CD4-positive, alpha-beta T cell treated with Interleukin-4 for 4 hours (primary cell): ENCODE measurements around the gene MORN1.

Source experiments
- DNase-seq: peaks from one replicate; pipeline ENCODE4 v3.0.0-alpha.2; 2020

The MORN1 gene

DNA sequence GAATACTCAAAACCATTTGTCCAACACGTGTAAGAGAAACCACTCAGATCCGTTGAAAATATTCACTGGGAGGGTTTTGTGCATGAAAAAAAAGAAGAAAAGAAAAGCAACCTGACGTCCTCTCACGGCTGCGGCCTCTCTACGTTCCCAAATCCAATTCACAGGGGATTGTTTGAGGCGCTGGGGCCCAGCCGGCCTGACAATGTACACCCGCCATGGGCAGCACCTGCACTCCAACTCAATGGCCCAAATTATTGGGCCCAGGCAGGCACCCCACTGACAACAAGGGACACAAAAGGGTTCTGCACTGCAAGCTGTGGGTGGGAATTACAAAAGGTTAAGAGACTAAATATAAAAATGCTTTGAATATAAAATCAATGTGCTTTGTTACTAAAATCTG is 41.5 kb downstream of the MORN1 start:
- no peak for DNase-seq

DNA sequence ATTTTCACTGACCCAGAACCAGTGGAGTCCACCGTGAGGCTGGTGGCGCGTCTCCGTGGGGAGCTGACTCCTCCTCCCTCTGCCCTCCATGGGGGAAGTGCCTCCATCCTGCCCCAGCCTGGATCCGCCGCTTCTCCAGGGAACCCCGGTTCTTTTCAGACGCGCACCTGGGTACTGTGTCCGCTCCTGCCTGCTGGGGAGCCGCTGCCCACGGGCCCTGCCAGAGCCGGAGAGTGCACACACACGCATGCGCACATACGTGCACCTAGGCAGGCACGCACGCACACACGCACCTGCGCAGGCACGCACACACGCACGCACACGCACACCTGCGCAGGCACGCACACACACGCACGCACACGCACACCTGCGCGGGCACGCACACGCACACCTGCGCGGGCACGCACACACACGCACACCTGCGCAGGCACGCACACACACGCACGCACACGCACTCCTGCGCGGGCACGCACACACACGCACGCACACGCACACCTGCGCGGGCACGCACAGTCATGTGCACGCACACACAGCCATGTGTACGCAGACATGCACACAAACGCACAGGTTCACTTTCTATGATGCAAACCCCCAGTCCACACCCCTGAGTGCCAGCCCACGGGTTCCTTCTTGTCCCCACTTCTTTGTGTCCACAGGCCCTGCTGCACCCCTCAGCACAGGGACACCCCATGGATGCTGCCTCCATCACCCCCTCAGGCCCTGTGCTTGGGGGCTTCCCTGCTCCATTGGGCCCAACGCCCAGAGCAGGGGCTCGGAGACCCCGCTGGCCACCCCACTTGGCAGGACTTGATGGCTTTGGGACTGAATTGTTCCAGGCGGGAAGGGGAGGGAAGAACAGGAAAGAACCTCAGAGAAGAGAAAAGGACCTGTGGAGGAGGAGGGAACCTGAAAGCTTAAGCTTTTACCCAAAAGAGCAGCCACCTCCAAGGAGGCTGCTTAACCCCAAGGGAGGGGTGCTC is 42.7 kb downstream of the MORN1 start:
- DNase-seq = no peak

DNA sequence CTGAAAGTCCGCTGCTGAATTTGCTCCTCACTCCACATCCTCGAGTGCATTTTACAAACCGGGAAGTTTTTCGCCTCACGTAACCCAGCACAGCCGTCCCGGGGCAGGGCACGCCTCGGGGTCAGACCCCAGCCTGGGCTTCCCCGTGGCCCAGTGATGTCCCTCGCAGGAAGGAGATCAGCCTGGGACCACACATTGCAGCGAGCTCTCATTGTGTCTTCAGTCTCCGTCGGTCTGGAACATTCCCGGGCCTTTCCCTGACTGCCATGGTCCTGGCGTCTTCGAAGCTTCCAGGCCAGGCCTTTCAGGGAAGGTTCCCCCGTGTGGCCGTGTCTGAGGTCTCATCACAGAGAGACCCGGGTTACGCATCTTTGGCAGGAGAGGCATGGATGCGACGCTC is 43.5 kb downstream of the MORN1 start:
- no peak for DNase-seq

GRCh38 chr1:2347409-2347785 is 44.0 kb downstream of the MORN1 start:
- no peak for DNase-seq

- no peak for DNase-seq
Observed at GRCh38 chr1:2346691-2347408, 44.5 kb downstream of the MORN1 start.

GRCh38 chr1:2345297-2346075 is 45.9 kb downstream of the MORN1 start:
- DNase-seq = no peak

DNA sequence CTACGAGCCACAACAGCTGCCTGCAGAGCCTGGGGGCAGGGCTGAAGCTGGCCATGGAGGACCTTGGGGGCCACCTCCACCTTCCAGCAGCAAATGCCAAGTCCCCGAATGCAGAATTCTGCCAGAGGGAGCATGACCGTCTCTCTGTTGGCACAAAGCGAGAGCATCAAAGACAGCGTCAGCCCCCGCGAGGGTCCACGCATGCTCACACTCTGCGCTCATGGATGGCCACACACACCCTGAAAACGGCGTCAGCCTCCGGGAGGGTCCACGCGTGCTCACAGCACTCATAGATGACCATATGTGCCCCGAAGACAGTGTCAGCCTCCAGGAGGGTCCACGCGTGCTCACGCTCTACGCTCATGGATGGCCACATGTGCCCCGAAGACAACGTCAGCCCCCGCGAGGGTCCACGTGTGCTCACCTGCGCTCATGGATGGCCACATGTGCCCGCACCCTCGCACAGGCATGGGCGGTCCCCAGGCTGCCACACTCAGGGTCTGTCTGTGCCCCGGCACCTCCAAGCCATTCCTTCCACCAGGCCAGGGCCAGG is 46.5 kb downstream of the MORN1 start:
- DNase-seq = no peak

GRCh38 chr1:2344121-2344681 is 47.2 kb downstream of the MORN1 start:
- no peak for DNase-seq

- DNase-seq = no peak
Observed at GRCh38 chr1:2343023-2343935, 48.1 kb downstream of the MORN1 start.

DNA sequence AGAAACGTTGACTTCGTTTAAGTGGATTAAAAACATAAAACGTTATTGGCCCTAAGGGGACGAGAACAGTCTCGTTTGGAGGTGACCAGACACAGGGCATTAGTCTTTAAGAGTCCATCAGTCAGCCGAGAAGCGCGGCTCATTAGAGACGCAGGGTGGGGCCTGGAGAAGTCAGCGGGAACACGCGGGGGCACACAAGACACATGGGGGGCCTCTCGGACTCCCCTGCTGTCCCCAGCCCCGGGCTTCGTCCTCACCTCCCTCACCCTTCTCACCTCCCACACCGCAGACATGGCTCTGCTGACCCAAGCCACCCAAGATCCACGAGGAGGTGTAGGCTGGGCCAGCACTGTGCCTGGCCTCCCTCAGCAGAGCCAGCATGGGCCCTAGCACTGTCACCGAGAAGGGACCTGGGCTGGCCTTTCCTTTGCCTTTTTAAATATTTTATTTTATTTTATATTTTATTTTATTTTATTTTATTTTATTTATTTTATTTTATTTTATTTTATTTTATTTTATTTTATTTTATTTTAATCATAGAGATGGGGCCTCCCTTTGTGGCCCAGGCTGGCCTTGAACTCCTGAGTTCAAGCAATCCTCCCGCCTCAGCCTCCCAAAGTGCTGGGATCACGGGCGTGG is 48.9 kb downstream of the MORN1 start:
- no peak for DNase-seq

DNA sequence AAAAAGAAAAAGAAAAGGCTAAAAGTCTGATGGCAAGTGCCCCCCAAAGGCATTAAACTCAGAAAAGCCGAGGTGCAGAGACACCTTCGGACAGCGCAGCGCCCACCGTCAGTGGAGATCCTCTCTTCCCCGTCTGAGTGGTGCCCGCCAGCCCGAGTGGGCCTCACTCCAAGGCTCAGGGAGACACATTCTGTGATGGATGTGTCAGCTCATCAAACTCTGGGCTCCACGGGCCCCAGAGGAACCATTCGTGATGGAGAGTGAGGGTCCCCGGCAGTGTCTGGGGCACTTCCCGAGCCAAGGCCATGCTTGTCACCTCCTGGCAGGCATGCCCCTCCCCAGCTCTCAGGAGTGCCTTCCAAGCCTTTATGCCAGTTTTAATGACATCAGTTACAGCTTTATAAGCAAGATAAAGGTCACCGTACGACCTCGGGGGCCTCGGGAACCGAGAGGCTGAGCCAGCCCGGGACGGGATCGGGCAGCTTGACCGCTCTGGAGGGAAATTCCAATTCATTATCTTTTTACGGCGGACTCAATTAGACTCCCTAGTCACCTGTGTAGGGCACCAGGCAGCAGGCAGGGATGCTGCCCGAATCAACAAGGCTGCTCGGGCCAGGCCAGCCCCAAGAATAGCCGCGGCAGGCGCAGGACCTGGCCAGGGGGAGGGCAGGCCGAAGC is 49.5 kb downstream of the MORN1 start:
- no peak for DNase-seq

DNA sequence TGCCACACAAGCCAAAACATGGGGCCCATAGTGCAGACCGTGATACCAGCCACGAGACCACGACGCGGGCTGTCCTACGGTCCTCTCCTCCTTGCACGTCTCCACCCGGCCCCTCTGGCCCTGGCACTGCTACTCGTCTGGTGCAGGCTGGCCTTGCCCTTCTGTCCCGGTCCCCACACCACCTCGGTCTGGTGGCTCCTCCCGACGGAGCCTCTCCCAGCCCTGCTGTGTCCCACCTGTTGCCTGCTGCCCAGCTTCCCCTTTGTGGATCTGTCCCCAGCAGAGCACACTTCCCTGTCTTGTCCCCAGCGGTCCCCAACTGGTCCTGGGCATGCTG is 50.5 kb downstream of the MORN1 start:
- no peak for DNase-seq

GRCh38 chr1:2340086-2340917 is 51.1 kb downstream of the MORN1 start:
- no peak for DNase-seq

DNA sequence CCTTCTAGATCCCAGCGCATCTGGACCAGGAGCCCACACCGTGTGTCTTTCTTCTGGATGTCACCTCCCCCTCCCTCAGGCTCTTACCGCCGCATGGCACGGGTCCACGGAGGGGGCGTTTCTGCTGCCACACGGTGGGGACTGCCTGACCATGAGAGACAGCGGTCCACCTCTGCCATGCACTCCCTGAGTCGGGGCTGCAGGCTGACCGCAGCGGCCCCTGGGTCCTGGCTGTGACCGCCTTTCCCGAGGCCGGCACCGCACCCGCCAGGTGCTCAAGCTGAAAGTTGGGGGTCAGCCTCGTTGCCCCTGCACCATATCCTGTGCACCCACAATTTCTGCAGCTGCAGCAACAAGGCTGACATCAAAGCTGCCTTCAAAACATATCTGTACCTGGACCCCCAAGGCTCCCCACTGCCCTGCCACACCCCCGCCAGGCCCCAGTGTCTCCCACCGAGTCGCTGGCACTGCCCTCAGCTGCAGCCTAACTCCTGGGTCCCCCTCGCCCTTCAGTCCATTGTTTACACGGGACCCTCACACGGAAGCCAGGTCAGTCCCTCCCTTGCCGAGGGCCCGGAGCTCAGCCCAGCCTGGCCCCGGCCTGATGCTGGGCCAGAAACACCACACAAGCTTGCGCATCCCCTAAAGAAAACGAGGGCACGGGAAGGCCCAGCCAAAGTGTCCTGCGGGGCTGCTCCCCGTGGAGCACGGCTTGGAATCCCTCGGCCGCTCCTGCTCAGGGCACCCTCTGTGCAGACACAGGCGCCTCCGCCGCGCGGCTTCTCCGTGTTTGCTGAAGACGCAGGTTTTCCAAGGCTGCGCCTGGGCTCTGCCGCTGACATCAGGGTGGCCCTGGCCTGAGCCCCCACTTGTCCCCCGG is 51.9 kb downstream of the MORN1 start:
- no peak for DNase-seq

DNA sequence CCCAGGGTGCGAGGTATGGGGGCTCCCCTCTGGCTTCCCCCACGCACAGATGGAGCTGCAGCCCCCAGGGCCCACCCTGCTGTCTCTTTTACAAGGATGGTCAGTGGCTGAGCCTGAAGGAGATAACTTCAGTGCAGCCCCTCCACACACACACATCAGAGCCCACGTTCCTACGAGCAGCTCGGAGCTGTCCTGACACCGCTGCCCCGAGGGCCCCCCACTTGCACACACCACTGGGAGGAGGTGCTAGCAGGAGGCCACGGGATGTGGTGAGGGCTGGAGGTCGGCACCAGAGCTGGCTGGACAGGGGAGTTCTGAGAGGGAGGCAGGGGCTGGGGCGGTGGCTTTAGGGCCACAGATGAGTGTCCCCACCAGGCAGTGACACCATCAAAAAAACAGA is 53.9 kb downstream of the MORN1 start:
- no peak for DNase-seq

- DNase-seq = no peak
Observed at GRCh38 chr1:2337081-2337480, 54.3 kb downstream of the MORN1 start.

DNA sequence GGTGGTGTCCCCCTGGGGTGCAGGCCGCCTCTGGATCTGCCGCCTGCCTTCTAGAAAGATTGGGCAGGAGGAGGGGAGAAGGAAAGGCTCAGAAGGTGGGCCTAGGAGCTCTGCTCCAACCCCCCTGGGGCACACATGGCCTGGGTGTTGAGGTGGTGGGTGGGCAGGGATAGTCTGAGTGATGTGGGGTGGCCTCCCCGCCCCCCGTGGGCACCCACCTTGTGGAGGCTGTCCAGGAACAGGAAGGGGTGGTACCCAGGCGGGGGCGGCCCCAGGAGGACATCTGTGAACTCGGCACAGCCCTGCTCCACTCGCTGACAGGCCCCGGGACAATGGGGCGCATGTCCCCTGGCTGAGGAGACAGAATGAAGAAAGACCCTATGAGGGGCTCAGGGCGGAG is 54.9 kb downstream of the MORN1 start:
- no peak for DNase-seq

GRCh38 chr1:2335721-2336455 is 55.5 kb downstream of the MORN1 start:
- no peak for DNase-seq
